CD4-positive, CD25-positive, alpha-beta regulatory T cell (primary cell): ENCODE results near the gene ZNF487. TPM values are rescaled to one million over a fixed set of nuclear protein-coding genes. Genes with fewer than 3 reads are reported as not detected.
"Not testable (repeated sequence)": the region's sequence is repeated elsewhere in the genome, so short reads cannot be mapped to it uniquely, and the experiment has no call there.

Source experiments
- ATAC-seq, 2 donors: fragments of 150-1000 bp; cut with Tn5 transposase; one replicate each; pipeline ENCODE4 v1.10.0; 2021; ENCODE audit warnings: low read depth in 2 of 2, moderate number of reproducible peaks in 2 of 2, moderate library complexity in 1 of 2
- DNase-seq, 3 donors: peaks; one replicate each; pipeline versions ENCODE4 v3.0.0 to v3.0.0-alpha.2; 2012 to 2022; ENCODE audit warnings: mixed read lengths in 1 of 3
- H3K27ac ChIP-seq: one replicate; pipeline ENCODE4 v1.7.0; 2013; ENCODE audit warnings: mild to moderate bottlenecking, low read length; ENCODE audit not compliant: insufficient read depth, poor library complexity, severe bottlenecking
- H3K27me3 ChIP-seq: one replicate; pipeline ENCODE4 v1.7.0; 2013; ENCODE audit warnings: low read length; ENCODE audit not compliant: control insufficient read depth, insufficient read depth
- H3K36me3 ChIP-seq: one replicate; pipeline ENCODE4 v1.7.0; 2013; ENCODE audit warnings: mild to moderate bottlenecking, low read length, moderate library complexity; ENCODE audit not compliant: control insufficient read depth, insufficient read depth
- H3K4me1 ChIP-seq: 2 replicates; pipeline ENCODE4 v1.7.0; 2013; ENCODE audit warnings: mild to moderate bottlenecking, low read length; ENCODE audit not compliant: insufficient read depth, control insufficient read depth, poor library complexity, severe bottlenecking
- H3K4me3 ChIP-seq: one replicate; pipeline ENCODE4 v1.7.0; 2013; ENCODE audit warnings: low read depth, mild to moderate bottlenecking, low read length, moderate library complexity
- H3K9me3 ChIP-seq, 2 experiments: 1 replicate in 1 of 2; 2 replicates in 1 of 2; pipeline ENCODE4 v1.7.0; 2013; ENCODE audit warnings: low read length in 2 of 2, mild to moderate bottlenecking in 1 of 2, moderate library complexity in 1 of 2; ENCODE audit not compliant: control insufficient read depth in 2 of 2
- H3K27ac Mint-ChIP-seq, 3 donors: one replicate each; pipeline ENCODE4 v1.8.0; 2020 to 2022; ENCODE audit warnings: mild to moderate bottlenecking in 3 of 3, mixed read lengths in 3 of 3, moderate library complexity in 2 of 3
- H3K27me3 Mint-ChIP-seq: one replicate; pipeline ENCODE4 v1.8.0; 2022; ENCODE audit warnings: mild to moderate bottlenecking, mixed read lengths
- H3K36me3 Mint-ChIP-seq: one replicate; pipeline ENCODE4 v1.8.0; 2020; ENCODE audit warnings: mixed read lengths
- H3K4me1 Mint-ChIP-seq, 4 donors: one replicate each; pipeline ENCODE4 v1.8.0; 2020 to 2022; ENCODE audit warnings: mixed read lengths in 4 of 4, mild to moderate bottlenecking in 1 of 4
- H3K4me3 Mint-ChIP-seq, 4 donors: one replicate each; pipeline ENCODE4 v1.8.0; 2020 to 2022; ENCODE audit warnings: mild to moderate bottlenecking in 4 of 4, mixed read lengths in 4 of 4, moderate library complexity in 3 of 4
- H3K9me3 Mint-ChIP-seq, 7 donors: one replicate each; pipeline ENCODE4 v1.8.0; 2020 to 2022; ENCODE audit warnings: mixed read lengths in 7 of 7, mild to moderate bottlenecking in 3 of 7, moderate library complexity in 2 of 7
- polyA plus RNA-seq, 4 donors: library from polyadenylated mRNA; unstranded; fragments of 300-500 nt; fragmentation: Illumina TruSeq; gene quantifications; one replicate each; pipeline ENCODE4 v1.2.3, GENCODE V29; 2021
- total RNA-seq: library from RNA; stranded (reverse); gene quantifications from one replicate; pipeline ENCODE4 v1.2.3, GENCODE V29; 2022

Gene ZNF487
- total and polyA plus RNA-seq, 5 donors from 2014 or later, result 2.5 to 6.5 (median 4.9) TPM

GRCh38 chr10:43417950-43418768, 18.8 kb upstream of the ZNF487 start:
- H3K4me1 ChIP-seq, result peaks cover 28% of the 10 kb centered on the region
- no peaks in the 10 kb centered on the region for H3K27me3 Mint-ChIP-seq
- H3K27me3 ChIP-seq, result no peaks in the 10 kb centered on the region
- H3K4me3 ChIP-seq, result peak overlapping the region; percentile 18
- ATAC-seq (peak in 1 of 2 donors; percentile 9), DNase-seq (peak; percentile 29 to 67 (median 36))
- peak overlapping the region; percentile 61 to 88 (median 76) for H3K4me3 Mint-ChIP-seq
- H3K27ac Mint-ChIP-seq, result peak overlapping the region; percentile 86 to 95 (median 88)
- H3K36me3 Mint-ChIP-seq, result no peaks in the 10 kb centered on the region
- no peaks in the 10 kb centered on the region for H3K36me3 ChIP-seq
- peak overlapping the region; percentile 58 for H3K27ac ChIP-seq
- H3K9me3 ChIP-seq, result no peaks in the 10 kb centered on the region
- peaks cover 17 to 40% (median 23%) of the 10 kb centered on the region in 4 donors for H3K4me1 Mint-ChIP-seq
- H3K9me3 Mint-ChIP-seq, result no peaks in the 10 kb centered on the region

- H3K27me3 ChIP-seq, result no peaks in the 10 kb centered on the region
- Mint-ChIP-seq H3K27ac (peak overlapping the region; percentile 77 to 97 (median 90)), H3K4me3 (peak overlapping the region; percentile 76 to 97 (median 82)), H3K36me3 (no peaks in the 10 kb centered on the region), H3K4me1 (peaks cover 17 to 40% (median 23%) of the 10 kb centered on the region in 4 donors), H3K27me3 (no peaks in the 10 kb centered on the region), H3K9me3 (no peaks in the 10 kb centered on the region)
- no peak for ATAC-seq
- H3K4me1 ChIP-seq, result peaks cover 28% of the 10 kb centered on the region
- no peaks in the 10 kb centered on the region for H3K36me3 ChIP-seq
- peak overlapping the region; percentile 91 for H3K27ac ChIP-seq
- H3K4me3 ChIP-seq, result peak overlapping the region; percentile 57
- no peaks in the 10 kb centered on the region for H3K9me3 ChIP-seq
- DNase-seq, result no peak
Measured at GRCh38 chr10:43419997-43420368, 16.9 kb upstream of the ZNF487 start.

GRCh38 chr10:43420369-43421200, 16.3 kb upstream of the ZNF487 start:
- Histone ChIP-seq H3K4me3 (peak overlapping the region; percentile 90), H3K4me1 (peaks cover 28% of the 10 kb centered on the region)
- peak; percentile 87 to 89 for ATAC-seq

GRCh38 chr10:43421201-43421507, 15.8 kb upstream of the ZNF487 start:
- peaks cover 28% of the 10 kb centered on the region for H3K4me1 ChIP-seq

More at GRCh38 chr10:43420369-43421200, 16.3 kb upstream of the ZNF487 start:
- Histone ChIP-seq H3K9me3 (no peaks in the 10 kb centered on the region), H3K27ac (peak overlapping the region; percentile 91), H3K27me3 (no peaks in the 10 kb centered on the region), H3K36me3 (no peaks in the 10 kb centered on the region)
- peak; percentile 71 to 86 (median 72) for DNase-seq
- Mint-ChIP-seq H3K36me3 (no peaks in the 10 kb centered on the region), H3K27me3 (no peaks in the 10 kb centered on the region), H3K4me3 (peak overlapping the region; percentile 93 to 97 (median 96)), H3K9me3 (no peaks in the 10 kb centered on the region), H3K27ac (peak overlapping the region; percentile 97), H3K4me1 (peaks cover 17 to 40% (median 23%) of the 10 kb centered on the region in 4 donors)

GRCh38 chr10:43421519-43421918, 15.4 kb upstream of the ZNF487 start:
- Mint-ChIP-seq H3K36me3 (no peaks in the 10 kb centered on the region), H3K27me3 (no peaks in the 10 kb centered on the region), H3K27ac (peak overlapping the region; percentile 67 to 97 (median 82)), H3K9me3 (no peaks in the 10 kb centered on the region), H3K4me1 (peaks cover 17 to 45% (median 23%) of the 10 kb centered on the region in 4 donors), H3K4me3 (peak overlapping the region; percentile 63 to 97 (median 76))
- ATAC-seq, result no peak
- Histone ChIP-seq H3K27ac (peak overlapping the region; percentile 91), H3K27me3 (no peaks in the 10 kb centered on the region), H3K4me3 (peak overlapping the region; percentile 90), H3K9me3 (no peaks in the 10 kb centered on the region), H3K36me3 (no peaks in the 10 kb centered on the region), H3K4me1 (peaks cover 28% of the 10 kb centered on the region)
- no peak for DNase-seq

More at GRCh38 chr10:43421201-43421507, 15.8 kb upstream of the ZNF487 start:
- H3K27ac Mint-ChIP-seq, result peak overlapping the region; percentile 97
- H3K36me3 Mint-ChIP-seq, result no peaks in the 10 kb centered on the region
- no peaks in the 10 kb centered on the region for H3K27me3 Mint-ChIP-seq
- peak overlapping the region; percentile 90 for H3K4me3 ChIP-seq
- DNase-seq, result no peak
- H3K27me3 ChIP-seq, result no peaks in the 10 kb centered on the region
- H3K36me3 ChIP-seq, result no peaks in the 10 kb centered on the region
- H3K27ac ChIP-seq, result peak overlapping the region; percentile 91
- peaks cover 17 to 44% (median 23%) of the 10 kb centered on the region in 4 donors for H3K4me1 Mint-ChIP-seq
- peak overlapping the region; percentile 93 to 97 (median 96) for H3K4me3 Mint-ChIP-seq
- ATAC-seq, result no peak
- no peaks in the 10 kb centered on the region for H3K9me3 ChIP-seq
- no peaks in the 10 kb centered on the region for H3K9me3 Mint-ChIP-seq

GRCh38 chr10:43421944-43422343, 15.0 kb upstream of the ZNF487 start:
- Mint-ChIP-seq H3K4me3 (peak overlapping the region in 2 of 4 donors; percentile 85 to 97), H3K4me1 (peaks cover 17 to 45% (median 23%) of the 10 kb centered on the region in 4 donors), H3K27ac (peak overlapping the region; percentile 67 to 97 (median 82))
- DNase-seq, H3K4me3 ChIP-seq, ATAC-seq, H3K36me3 Mint-ChIP-seq, H3K9me3 Mint-ChIP-seq, H3K27ac ChIP-seq, H3K27me3 ChIP-seq, H3K36me3 ChIP-seq, H3K9me3 ChIP-seq, H3K27me3 Mint-ChIP-seq: not testable (repeated sequence)
- H3K4me1 ChIP-seq, result peaks cover 29% of the 10 kb centered on the region

GRCh38 chr10:43424416-43424815, 12.5 kb upstream of the ZNF487 start:
- peaks cover 19% of the 10 kb centered on the region for H3K4me1 ChIP-seq
- H3K9me3 ChIP-seq, result no peaks in the 10 kb centered on the region
- Mint-ChIP-seq H3K4me1 (peaks cover 5 to 36% (median 13%) of the 10 kb centered on the region in 4 donors), H3K4me3 (no peak overlapping the region), H3K36me3 (no peaks in the 10 kb centered on the region), H3K27me3 (no peaks in the 10 kb centered on the region), H3K27ac (no peak overlapping the region), H3K9me3 (no peaks in the 10 kb centered on the region)
- H3K4me3 ChIP-seq, result no peak overlapping the region
- ATAC-seq (no peak), DNase-seq (no peak)
- H3K27ac ChIP-seq, result no peak overlapping the region
- no peaks in the 10 kb centered on the region for H3K27me3 ChIP-seq
- H3K36me3 ChIP-seq, result no peaks in the 10 kb centered on the region
